K562 (cell line): ENCODE measurements around the gene MCM9. TPM values are rescaled to one million over a fixed set of nuclear protein-coding genes. Genes with fewer than 3 reads are reported as not detected.

Source experiments
- ATAC-seq: fragments of 200-7000 bp; cut with Tn5 transposase; 3 replicates; pipeline ENCODE4 v1.9.1; 2020; ENCODE audit warnings: moderate library complexity
- BruUV-seq: library from RNA; stranded (reverse); fragments of 400-500 nt; replicated peaks from 2 replicates; lab custom pipeline; 2021; lab: Mats Ljungman, UMichigan
- CTCF ChIA-PET: fragments of 300-600 bp; formaldehyde crosslinking; extraction: SDS; loops from one replicate; lab custom pipeline; 2021; ENCODE audit warnings: low intra/inter-chr PET ratio; lab: Yijun Ruan, JAX
- POLR2A ChIA-PET: fragments of 300-600, 350-650 bp; sonication (Branson Sonifier 250); formaldehyde crosslinking; extraction: SDS; loops from one replicate; lab custom pipeline; 2021; ENCODE audit warnings: antibody characterized with exemption, inconsistent platforms; lab: Yijun Ruan, JAX
- DNase-seq, 4 experiments: peaks; one replicate each; pipeline versions ENCODE4 v3.0.0 to v3.0.0-alpha.2; 2011 to 2018; ENCODE audit warnings: low spot score in 3 of 4, mixed read lengths in 3 of 4; ENCODE audit errors: extremely low read depth in 1 of 4
- FAIRE-seq: peaks from 2 replicates; lab custom pipeline; 2011; peaks lifted over from hg19 to GRCh38; lab: Jason Lieb, UNC
- H2AFZ ChIP-seq: 2 replicates; pipeline ENCODE4 v1.6.0; 2011; ENCODE audit warnings: low read depth, low read length, control low read depth, inconsistent platforms
- H3K27ac ChIP-seq: fragments of 200-600 bp; 3 replicates; pipeline ENCODE4 v1.8.0; 2011; ENCODE audit warnings: low read depth, mild to moderate bottlenecking, control low read depth, inconsistent platforms, low read length, moderate library complexity, mixed read lengths; ENCODE audit errors: extremely low read depth
- H3K27me3 ChIP-seq, 2 experiments: fragments of 300-600 bp in 1 of 2; 2 replicates in 1 of 2; 3 replicates in 1 of 2; pipeline versions ENCODE4 v1.6.0 to v1.8.0; 2011; ENCODE audit warnings: inconsistent platforms in 2 of 2, low read length in 2 of 2, mild to moderate bottlenecking in 1 of 2, mixed read lengths in 1 of 2, moderate library complexity in 1 of 2; ENCODE audit not compliant: control insufficient read depth in 2 of 2, insufficient read depth in 2 of 2
- H3K36me3 ChIP-seq: fragments of 300-600 bp; 3 replicates; pipeline ENCODE4 v1.8.0; 2011; ENCODE audit warnings: mild to moderate bottlenecking, low read length, inconsistent platforms; ENCODE audit not compliant: control insufficient read depth, insufficient read depth
- H3K4me1 ChIP-seq, 2 experiments: fragments of 200-600 bp in 1 of 2; replicated peaks in 1 of 2; 2 replicates in 1 of 2; 3 replicates in 1 of 2; pipeline versions ENCODE4 v1.5.1 to v1.8.0; 2011; ENCODE audit warnings: inconsistent platforms in 2 of 2, low read length in 2 of 2, mild to moderate bottlenecking in 1 of 2, mixed read lengths in 1 of 2, moderate library complexity in 1 of 2; ENCODE audit not compliant: control insufficient read depth in 2 of 2, insufficient read depth in 2 of 2
- H3K4me2 ChIP-seq: 2 replicates; pipeline ENCODE4 v1.6.1; 2011; ENCODE audit warnings: low read length, control low read depth, inconsistent platforms, mixed read lengths; ENCODE audit not compliant: insufficient read depth
- H3K4me3 ChIP-seq: fragments of 200-600 bp; sonication (generic), shearing (Covaris generic); 2 replicates; pipeline ENCODE4 v1.5.1; 2016; ENCODE audit warnings: control low read depth, inconsistent platforms
- H3K79me2 ChIP-seq: fragments of 200-600 bp; 3 replicates; pipeline ENCODE4 v1.8.0; 2011; ENCODE audit warnings: low read length, inconsistent platforms; ENCODE audit not compliant: control insufficient read depth, insufficient read depth
- H3K9ac ChIP-seq, 2 experiments: 2 replicates each; pipeline versions ENCODE4 v1.6.0 to v1.6.1; 2011; ENCODE audit warnings: low read depth in 2 of 2, low read length in 2 of 2, control low read depth in 1 of 2, inconsistent platforms in 1 of 2, mild to moderate bottlenecking in 1 of 2, mixed read lengths in 1 of 2; ENCODE audit not compliant: insufficient read depth in 1 of 2
- H3K9me1 ChIP-seq: one replicate; pipeline ENCODE4 v1.6.0; 2011; ENCODE audit warnings: inconsistent platforms, mild to moderate bottlenecking, low read length, moderate library complexity; ENCODE audit not compliant: control insufficient read depth, insufficient read depth
- H3K9me3 ChIP-seq: replicated peaks from 2 replicates; pipeline ENCODE4 v1.5.1; 2011; ENCODE audit warnings: low read depth, low read length, inconsistent platforms; ENCODE audit not compliant: control insufficient read depth, insufficient read depth
- H4K20me1 ChIP-seq: replicated peaks from 2 replicates; pipeline ENCODE4 v1.6.1; 2011; ENCODE audit warnings: low read length, inconsistent platforms, mixed read lengths; ENCODE audit not compliant: control insufficient read depth, insufficient read depth
- FOXO4 ChIP-seq: fragments of 450-650 bp; formaldehyde crosslinking; IDR thresholded peaks from 2 replicates; pipeline ENCODE4 v1.4.0; 2020; ENCODE audit warnings: mild to moderate bottlenecking, moderate library complexity
- RBM34 ChIP-seq: fragments of 200-400 bp; formaldehyde crosslinking; IDR thresholded peaks from 2 replicates; pipeline ENCODE4 v1.6.1; 2018; ENCODE audit warnings: low read length, borderline replicate concordance; ENCODE audit not compliant: insufficient read depth
- TCF7 ChIP-seq: sonication (generic); IDR thresholded peaks from 2 replicates; pipeline ENCODE4 v1.6.1; 2016; ENCODE audit warnings: antibody characterized with exemption, borderline replicate concordance
- WGBS: fragments of 100-300 bp; shearing (Covaris generic); methylation state at CpG from one replicate; pipeline ENCODE4 v1.1.6; 2016; ENCODE audit warnings: low coverage, mixed read lengths; ENCODE audit not compliant: insufficient coverage; ENCODE audit errors: missing lambda C conversion rate; 5-methylcytosine and 5-hydroxymethylcytosine counted together
- in situ Hi-C: fragments of 300-500 bp; cut with MboI; formaldehyde crosslinking; loops from 4 replicates; pipeline ENCODE4 v1.15.0; 2018; ENCODE audit warnings: inconsistent platforms, mixed read lengths
- intact Hi-C: fragments of 100-400 bp; cut with micrococcal nuclease; formaldehyde crosslinking; loops from 2 replicates; pipeline ENCODE4 v1.14.2; 2022
- polyA plus RNA-seq, 8 experiments: library from polyadenylated mRNA; depleted of rRNA in 4 of 8; stranded (reverse) in 5 of 8; unstranded in 3 of 8; fragments of >200 nt; fragmentation: Nextera tagmentation in 2 of 8; fragmentation: Illumina TruSeq in 1 of 8; extraction: Ambion mirVana in 2 of 8; extraction: Trizol in 1 of 8; gene quantifications; 2 replicates each; pipeline versions ENCODE4 v1.2.1 to v1.2.3, GENCODE V29; 2011 to 2014; ENCODE audit warnings: inconsistent platforms in 1 of 8, missing spikeins in 1 of 8
- total RNA-seq, 7 experiments: library from RNA; depleted of rRNA in 6 of 7; stranded (reverse); fragments of >200 nt in 6 of 7; fragmentation: Illumina TruSeq in 2 of 7; extraction: Trizol in 2 of 7; gene quantifications; 2 replicates each; pipeline versions ENCODE4 v1.2.1 to v1.2.3, GENCODE V29; 2011 to 2021; ENCODE audit warnings: low replicate concordance in 1 of 7
- TF ChIP-seq, protein P1 (sequence below): sonication (generic); formaldehyde crosslinking; IDR thresholded peaks from 2 replicates; pipeline ENCODE4 v1.5.0; 2020; ENCODE audit warnings: missing genetic modification reagents

MCM9 gene
- total and polyA plus RNA-seq, 9 of the 15 experiments (the other 6 are each of a cell fraction or from before 2014, with no cell fraction given): 4.8 to 16.7 (median 11.6) TPM

DNA sequence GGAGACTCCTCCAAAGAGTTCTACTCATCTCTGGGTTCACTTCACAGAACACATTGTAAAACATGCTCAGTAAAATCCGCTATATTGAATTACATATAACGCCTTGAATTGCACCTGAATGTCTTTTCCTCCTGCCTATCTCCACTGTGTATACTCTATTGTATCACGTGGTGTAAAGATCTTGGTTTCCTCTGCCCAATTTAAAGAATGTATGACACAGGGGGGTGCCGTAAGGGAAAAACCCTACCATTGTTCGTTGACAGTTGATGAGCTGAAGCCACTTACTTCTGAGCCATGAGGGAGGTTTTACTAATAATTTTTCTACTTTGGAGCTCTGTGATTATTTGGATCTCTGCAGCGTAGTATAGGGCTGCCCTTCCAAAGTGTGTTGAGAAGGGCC, 35.0 kb downstream of the MCM9 start:
- Histone ChIP-seq H2AFZ (no peak overlapping the region), H3K9ac (no peak overlapping the region), H3K4me2 (no peak overlapping the region), H3K79me2 (peaks cover 90% of the 10 kb centered on the region), H3K36me3 (peaks cover 71% of the 10 kb centered on the region), H3K9me1 (no peaks in the 10 kb centered on the region), H4K20me1 (no peaks in the 10 kb centered on the region), H3K27me3 (no peaks in the 10 kb centered on the region), H3K4me3 (no peak overlapping the region), H3K27ac (no peak overlapping the region), H3K4me1 (peaks cover 10 to 28% of the 10 kb centered on the region in 2 experiments), H3K9me3 (no peaks in the 10 kb centered on the region)
- DNase-seq (no peak), FAIRE-seq (no peak), ATAC-seq (no peak)
- ChIA-PET POLR2A (no interaction called here), CTCF (no interaction called here)
- in situ Hi-C loops: no loop called here
- BruUV-seq: no TSS peak
- intact Hi-C loops: loop anchor here (10.0 kb wide), 1 partner anchor 245 kb away; the partner anchor contains the start of gene CEP85L
- TF ChIP-seq, protein P1, sequence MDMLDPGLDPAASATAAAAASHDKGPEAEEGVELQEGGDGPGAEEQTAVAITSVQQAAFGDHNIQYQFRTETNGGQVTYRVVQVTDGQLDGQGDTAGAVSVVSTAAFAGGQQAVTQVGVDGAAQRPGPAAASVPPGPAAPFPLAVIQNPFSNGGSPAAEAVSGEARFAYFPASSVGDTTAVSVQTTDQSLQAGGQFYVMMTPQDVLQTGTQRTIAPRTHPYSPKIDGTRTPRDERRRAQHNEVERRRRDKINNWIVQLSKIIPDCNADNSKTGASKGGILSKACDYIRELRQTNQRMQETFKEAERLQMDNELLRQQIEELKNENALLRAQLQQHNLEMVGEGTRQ (CRISPR knock-in tag): no peak
- 80% methylated on average over 6 of the region's 6 CpGs for WGBS

GRCh38 chr6:118897386-118897785, 37.6 kb downstream of the MCM9 start:
- intact Hi-C loops: loop anchor here (10.0 kb wide), 1 partner anchor 243 kb away; the partner anchor contains the start of gene CEP85L
- no peak for DNase-seq
- Histone ChIP-seq H4K20me1 (no peaks in the 10 kb centered on the region), H3K9me1 (no peaks in the 10 kb centered on the region), H2AFZ (no peak overlapping the region), H3K9me3 (no peaks in the 10 kb centered on the region), H3K9ac (peak overlapping the region in 1 of 2 experiments; percentile 95; a peak in 2 of 4 replicates), H3K36me3 (peaks cover 48% of the 10 kb centered on the region), H3K27me3 (no peaks in the 10 kb centered on the region), H3K27ac (peak overlapping the region; percentile 93), H3K4me3 (no peak overlapping the region), H3K4me1 (peaks cover 20 to 33% of the 10 kb centered on the region in 2 experiments), H3K4me2 (peak overlapping the region; percentile 78), H3K79me2 (peaks cover 96% of the 10 kb centered on the region)
- ChIA-PET CTCF (no interaction called here), POLR2A (interaction anchor here (0.6 to 2.8 kb wide), 6 partner anchors 10 to 130 kb away, joined by 3 to 12 read pairs (median 4); partner anchors contain the start of gene MCM9)
- no peak for FAIRE-seq
- in situ Hi-C loops: no loop called here
- TF ChIP-seq FOXO4 (CRISPR knock-in tag) (no peak), RBM34 (no peak), TCF7 (no peak)
- ATAC-seq: no peak
- no TSS peak for BruUV-seq
